ENCODE data around the gene BRME1. TPM values are rescaled to one million over a fixed set of nuclear protein-coding genes. Genes with fewer than 3 reads are reported as not detected.

Gene BRME1
- total RNA-seq, 1 experiment from 2014 or later, result 6.7 TPM

- Histone ChIP-seq H2AK5ac (ENCODE audit: insufficient read length, low read length) (no peak overlapping the region), H2BK15ac (ENCODE audit: low read depth, low read length) (no peak overlapping the region), H2BK5ac (ENCODE audit: insufficient read length, low read length) (no peak overlapping the region), H3K4me1 (ENCODE audit: insufficient read depth, low read length) (no peaks in the 10 kb centered on the region), H4K20me1 (ENCODE audit: control insufficient read depth, insufficient read depth, insufficient read length) (no peaks in the 10 kb centered on the region), H3K23me2 (ENCODE audit: insufficient read length, low read depth, low read length, poor library complexity, severe bottlenecking) (no peaks in the 10 kb centered on the region), H2AFZ (ENCODE audit: low read length) (no peak overlapping the region), H3K9me3 (ENCODE audit: control insufficient read depth, low read depth, low read length) (no peaks in the 10 kb centered on the region), H3K4ac (ENCODE audit: low read depth, low read length) (no peak overlapping the region), H3T11ph (ENCODE audit: low read length) (no peak overlapping the region), H3K4me2 (ENCODE audit: insufficient read depth, insufficient read length, low read length) (no peak overlapping the region), H3K27ac (ENCODE audit: insufficient read length, low read depth, low read length) (no peak overlapping the region), H3K27me3 (ENCODE audit: insufficient read depth, low read length) (no peaks in the 10 kb centered on the region), H3K18ac (ENCODE audit: insufficient read length, low read depth, low read length) (no peak overlapping the region), H3K23ac (ENCODE audit: insufficient read length, low read depth, low read length) (no peak overlapping the region), H2BK12ac (ENCODE audit: insufficient read length, low read depth, low read length) (no peak overlapping the region), H3K79me1 (ENCODE audit: insufficient read depth, low read depth, low read length, poor library complexity, severe bottlenecking) (no peaks in the 10 kb centered on the region), H3K56ac (ENCODE audit: insufficient read length, low read depth, low read length) (no peak overlapping the region), H3K79me2 (ENCODE audit: insufficient read depth, low read length) (no peaks in the 10 kb centered on the region), H3K14ac (ENCODE audit: insufficient read depth, low read length) (no peak overlapping the region), H3K9ac (ENCODE audit: extremely low read depth, insufficient read length, low read length) (no peak overlapping the region), H2BK20ac (ENCODE audit: low read depth, low read length, poor library complexity, severe bottlenecking) (no peak overlapping the region), H2BK120ac (ENCODE audit: low read depth, low read length, poor library complexity, severe bottlenecking) (no peak overlapping the region), H4K5ac (ENCODE audit: insufficient read length, low read depth, low read length) (no peak overlapping the region), H4K8ac (replicated peaks; ENCODE audit: insufficient read length, low read depth, low read length) (no peak overlapping the region), H4K91ac (ENCODE audit: insufficient read length, low read depth, low read length) (no peak overlapping the region)
- DNase-seq, result no peak
- Mint-ChIP-seq H3K4me3 (no peak overlapping the region), H3K4me1 (peaks cover 4 to 6% of the 10 kb centered on the region in 2 experiments), H3K27ac (no peak overlapping the region), H3K9me3 (peaks cover 0 to 3% of the 10 kb centered on the region in 2 experiments; a peak in 1 of 5 replicates), H3K36me3 (ENCODE audit: insufficient read depth in 1 of 3, low read depth in 3 of 3) (no peaks in the 10 kb centered on the region; a peak in 1 of 7 replicates), H3K27me3 (ENCODE audit: low read depth) (peaks cover 10% of the 10 kb centered on the region)
- no CpG with 5 or more reads among the region's 1 CpG for WGBS (ENCODE audit: extremely low coverage, insufficient read length, low lambda C conversion rate)
- no peak for TF ChIP-seq CTCF (conservative IDR thresholded peaks at IDR 0.05)
Measured at GRCh38 chr19:13942023-13942684, 36.2 kb upstream of the BRME1 start.
